ENCODE measurements around the gene ADAM19.

DNA sequence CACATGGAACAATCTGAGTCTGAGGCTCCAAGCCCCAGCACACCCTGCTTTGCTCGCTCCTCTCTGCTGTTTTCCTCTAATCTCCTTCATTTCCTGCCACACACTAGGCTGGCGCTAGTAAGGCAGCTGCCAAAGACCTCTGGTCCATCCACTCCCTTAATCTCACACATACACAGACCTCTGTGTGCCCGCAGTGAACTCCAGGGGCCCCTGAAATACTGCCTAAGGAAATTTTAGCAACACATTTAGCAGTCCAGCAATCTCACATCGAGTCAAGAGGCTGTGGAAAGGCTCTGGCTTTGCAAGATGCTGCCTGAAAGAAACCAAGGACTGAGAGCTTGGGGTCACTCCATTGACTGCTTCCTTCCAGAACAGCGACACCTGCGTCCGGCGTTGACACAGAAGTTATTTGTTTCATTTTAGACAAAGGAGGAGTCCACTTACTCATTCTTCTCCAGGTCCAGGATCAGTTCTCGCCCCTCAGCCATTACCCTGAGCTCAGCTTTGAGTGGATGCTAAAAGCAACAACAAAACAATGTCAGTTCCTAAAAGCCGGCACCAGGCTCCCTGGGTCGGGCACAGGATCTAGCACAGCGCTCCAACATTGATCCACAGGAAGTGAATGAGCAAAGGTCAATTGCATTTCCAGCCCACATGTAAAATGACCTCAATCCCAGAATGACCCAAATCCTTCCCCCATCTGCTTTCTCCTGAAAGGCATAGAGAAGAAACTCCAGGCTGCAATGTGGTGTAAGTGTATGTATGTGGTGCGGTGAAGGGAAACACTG lies 11.5 kb downstream of the ADAM19 start:
- TF ChIP-seq, protein P1, sequence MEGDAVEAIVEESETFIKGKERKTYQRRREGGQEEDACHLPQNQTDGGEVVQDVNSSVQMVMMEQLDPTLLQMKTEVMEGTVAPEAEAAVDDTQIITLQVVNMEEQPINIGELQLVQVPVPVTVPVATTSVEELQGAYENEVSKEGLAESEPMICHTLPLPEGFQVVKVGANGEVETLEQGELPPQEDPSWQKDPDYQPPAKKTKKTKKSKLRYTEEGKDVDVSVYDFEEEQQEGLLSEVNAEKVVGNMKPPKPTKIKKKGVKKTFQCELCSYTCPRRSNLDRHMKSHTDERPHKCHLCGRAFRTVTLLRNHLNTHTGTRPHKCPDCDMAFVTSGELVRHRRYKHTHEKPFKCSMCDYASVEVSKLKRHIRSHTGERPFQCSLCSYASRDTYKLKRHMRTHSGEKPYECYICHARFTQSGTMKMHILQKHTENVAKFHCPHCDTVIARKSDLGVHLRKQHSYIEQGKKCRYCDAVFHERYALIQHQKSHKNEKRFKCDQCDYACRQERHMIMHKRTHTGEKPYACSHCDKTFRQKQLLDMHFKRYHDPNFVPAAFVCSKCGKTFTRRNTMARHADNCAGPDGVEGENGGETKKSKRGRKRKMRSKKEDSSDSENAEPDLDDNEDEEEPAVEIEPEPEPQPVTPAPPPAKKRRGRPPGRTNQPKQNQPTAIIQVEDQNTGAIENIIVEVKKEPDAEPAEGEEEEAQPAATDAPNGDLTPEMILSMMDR (IDR thresholded peaks at IDR 0.05): no peak
- no peak for TF ChIP-seq POLR2AphosphoS5 (IDR thresholded peaks at IDR 0.05)

Data from breast epithelium (tissue), 3 donors.